Measurements from ENCODE around the gene PTGFRN. TPM values are rescaled to one million over a fixed set of nuclear protein-coding genes. Genes with fewer than 3 reads are reported as not detected.

Gene PTGFRN
- total RNA-seq, 1 experiment from 2014 or later, result 60.6 TPM

GRCh38 chr1:116915086-116915661, 5.5 kb downstream of the PTGFRN start:
- no peak overlapping the region for H3K4me3 ChIP-seq (replicated peaks in 1 of 2; ENCODE audit: low read depth in 1 of 2, low read length in 2 of 2)
- no TSS peak for BruUV-seq (replicated peaks)
- peaks cover 5 to 27% of the 10 kb centered on the region in 2 experiments; a peak in 3 of 4 replicates for H3K4me1 ChIP-seq (ENCODE audit: control insufficient read depth in 1 of 2, insufficient read depth in 2 of 2, low read length in 2 of 2)
- H3K27me3 ChIP-seq (ENCODE audit: insufficient read depth, low read length), result no peaks in the 10 kb centered on the region
- H2AFZ ChIP-seq (ENCODE audit: low read depth, low read length, poor library complexity, severe bottlenecking), result no peak overlapping the region
- ChIA-PET POLR2A (no interaction called here), CTCF (interaction anchor here (0.6 kb wide), 1 partner anchor 425 kb away, joined by 3 read pairs; no protein-coding TSS in a partner anchor), RAD21 (ENCODE audit: low non-redundant PET in 1 of 2, low total read pairs in 2 of 2, uncharacterized antibody in 2 of 2, unreplicated experiment in 2 of 2) (no interaction called here)
- no peaks in the 10 kb centered on the region for H3K9me2 ChIP-seq (ENCODE audit: insufficient read depth)
- H3K79me2 ChIP-seq (ENCODE audit: insufficient read depth, low read length), result peaks cover 88% of the 10 kb centered on the region
- H3K4me2 ChIP-seq (ENCODE audit: low read length), result no peak overlapping the region
- no peaks in the 10 kb centered on the region for H4K20me1 ChIP-seq (ENCODE audit: insufficient read depth)
- TF ChIP-seq ZNF274 (IDR thresholded peaks at IDR 0.05; ENCODE audit: low read depth, low read length) (no peak), ELF1 (IDR thresholded peaks at IDR 0.05; ENCODE audit: borderline replicate concordance, low read depth) (no peak), TCF7L2 (IDR thresholded peaks at IDR 0.05; ENCODE audit: borderline replicate concordance, extremely low read depth, insufficient read depth, insufficient read length) (no peak), ATF3 (IDR thresholded peaks at IDR 0.05) (no peak), REST (IDR thresholded peaks at IDR 0.05; ENCODE audit: low read depth) (no peak)
- TF ChIP-seq, protein P1, sequence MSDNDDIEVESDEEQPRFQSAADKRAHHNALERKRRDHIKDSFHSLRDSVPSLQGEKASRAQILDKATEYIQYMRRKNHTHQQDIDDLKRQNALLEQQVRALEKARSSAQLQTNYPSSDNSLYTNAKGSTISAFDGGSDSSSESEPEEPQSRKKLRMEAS (IDR thresholded peaks at IDR 0.05), result no peak
- intact Hi-C loops (cut with micrococcal nuclease), result no loop called here
- ATAC-seq (no peak), DNase-seq (ENCODE audit: low read depth, low spot score) (no peak)
- H3K9ac ChIP-seq (ENCODE audit: low read length), result no peak overlapping the region
- no peaks in the 10 kb centered on the region for H3K9me3 ChIP-seq (ENCODE audit: control insufficient read depth in 1 of 2, insufficient read depth in 1 of 2, low read depth in 1 of 2, low read length in 2 of 2)
- H3K36me3 ChIP-seq (ENCODE audit: control insufficient read depth in 1 of 2, insufficient read depth in 2 of 2, low read length in 2 of 2), result no peaks in the 10 kb centered on the region
- no peak overlapping the region for H3K27ac ChIP-seq (ENCODE audit: low read depth, low read length)

Data from HCT116 (cell line).